HG02870 (cell line): ENCODE results near the gene TTC33.
A peak's percentile ranks its signal among the peaks of the same experiment; 100 is the strongest.
"Not testable (repeated sequence)": the region's sequence is repeated elsewhere in the genome, so short reads cannot be mapped to it uniquely, and the experiment has no call there.

Source experiments
- ATAC-seq: cut with Tn5 transposase; IDR thresholded peaks from one replicate; pipeline ENCODE4 v1.9.1; 2021; ENCODE audit warnings: mild to moderate bottlenecking, moderate library complexity; ENCODE audit not compliant: unreplicated experiment

Gene TTC33

GRCh38 chr5:40780199-40780598, 24.4 kb upstream of the TTC33 start:
- no peak for ATAC-seq

- ATAC-seq: no peak
Observed at GRCh38 chr5:40779561-40779960, 23.8 kb upstream of the TTC33 start.

GRCh38 chr5:40778133-40778532, 22.4 kb upstream of the TTC33 start:
- ATAC-seq: no peak

- no peak for ATAC-seq
Observed at GRCh38 chr5:40776658-40776977, 20.9 kb upstream of the TTC33 start.

GRCh38 chr5:40775846-40776657, 20.3 kb upstream of the TTC33 start:
- ATAC-seq: no peak

- no peak for ATAC-seq
Observed at GRCh38 chr5:40775085-40775845, 19.5 kb upstream of the TTC33 start.

- no peak for ATAC-seq
Observed at GRCh38 chr5:40774623-40775022, 18.9 kb upstream of the TTC33 start.

- no peak for ATAC-seq
Observed at GRCh38 chr5:40770764-40771163, 15.0 kb upstream of the TTC33 start.

- ATAC-seq: no peak
Observed at GRCh38 chr5:40762705-40763104, 6.9 kb upstream of the TTC33 start.

GRCh38 chr5:40757400-40757799, 1.6 kb upstream of the TTC33 start:
- no peak for ATAC-seq

GRCh38 chr5:40755093-40755406, 711 bp downstream of the TTC33 start:
- peak; percentile 79 for ATAC-seq

GRCh38 chr5:40754381-40755092, 1.2 kb downstream of the TTC33 start:
- ATAC-seq: peak; percentile 19

GRCh38 chr5:40746703-40747102, 9.1 kb downstream of the TTC33 start:
- no peak for ATAC-seq

GRCh38 chr5:40743771-40744170, 12.0 kb downstream of the TTC33 start:
- ATAC-seq: no peak

GRCh38 chr5:40738502-40738901, 17.3 kb downstream of the TTC33 start:
- ATAC-seq: no peak

- ATAC-seq: peak; percentile 52
Observed at GRCh38 chr5:40736103-40736875, 19.5 kb downstream of the TTC33 start.

- ATAC-seq: no peak
Observed at GRCh38 chr5:40735609-40736008, 20.2 kb downstream of the TTC33 start.

- ATAC-seq: no peak
Observed at GRCh38 chr5:40734986-40735385, 20.8 kb downstream of the TTC33 start.

GRCh38 chr5:40733879-40734563, 21.7 kb downstream of the TTC33 start:
- ATAC-seq: no peak

GRCh38 chr5:40733434-40733833, 22.3 kb downstream of the TTC33 start:
- ATAC-seq: no peak

- ATAC-seq: not testable (repeated sequence)
Observed at GRCh38 chr5:40722497-40722911, 33.3 kb downstream of the TTC33 start.
